T-helper 9 cell (primary cell): Measurements from ENCODE around the gene PHC2.

ENCODE experiments used
- DNase-seq: peaks from one replicate; pipeline ENCODE4 v3.0.0-alpha.2; 2020

The PHC2 gene

GRCh38 chr1:33348676-33349080 is 82.2 kb downstream of the PHC2 start:
- no peak for DNase-seq

DNA sequence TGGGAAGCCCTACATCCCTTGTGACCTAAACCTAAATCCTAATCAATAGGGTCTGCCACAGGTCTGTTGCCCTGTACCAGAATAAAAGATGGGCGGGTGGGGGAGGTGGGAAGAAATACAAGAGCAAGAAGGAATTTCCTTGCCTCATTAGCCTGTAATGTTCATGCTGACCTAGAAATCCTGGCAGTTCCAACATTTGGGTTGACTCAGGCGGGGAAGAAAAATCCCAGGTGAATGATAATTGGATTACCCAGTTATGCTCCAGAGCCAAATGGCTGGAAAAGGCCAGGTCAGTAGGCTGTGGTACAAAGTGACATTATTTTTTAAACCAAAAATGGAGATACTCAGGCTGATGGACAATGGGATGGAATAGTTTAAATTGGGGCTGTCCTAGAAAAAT is 82.7 kb downstream of the PHC2 start:
- no peak for DNase-seq

DNA sequence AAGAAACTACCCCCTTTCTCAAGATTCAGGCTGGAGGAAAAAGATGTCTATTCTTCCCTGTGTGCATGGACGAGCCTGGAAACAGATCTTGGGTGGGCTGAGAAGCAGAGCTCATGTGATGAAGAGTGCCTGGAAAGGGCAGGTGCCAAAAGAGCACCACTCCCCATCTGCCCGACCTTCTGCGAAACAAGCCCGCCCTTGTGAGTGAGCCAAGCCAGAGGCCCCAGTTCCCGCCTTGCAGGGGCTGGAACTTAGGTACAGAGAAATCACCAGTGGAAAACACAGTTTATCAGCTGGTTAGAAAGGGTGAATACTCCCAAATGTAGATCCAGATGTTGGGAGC is 83.3 kb downstream of the PHC2 start:
- DNase-seq, result no peak

DNA sequence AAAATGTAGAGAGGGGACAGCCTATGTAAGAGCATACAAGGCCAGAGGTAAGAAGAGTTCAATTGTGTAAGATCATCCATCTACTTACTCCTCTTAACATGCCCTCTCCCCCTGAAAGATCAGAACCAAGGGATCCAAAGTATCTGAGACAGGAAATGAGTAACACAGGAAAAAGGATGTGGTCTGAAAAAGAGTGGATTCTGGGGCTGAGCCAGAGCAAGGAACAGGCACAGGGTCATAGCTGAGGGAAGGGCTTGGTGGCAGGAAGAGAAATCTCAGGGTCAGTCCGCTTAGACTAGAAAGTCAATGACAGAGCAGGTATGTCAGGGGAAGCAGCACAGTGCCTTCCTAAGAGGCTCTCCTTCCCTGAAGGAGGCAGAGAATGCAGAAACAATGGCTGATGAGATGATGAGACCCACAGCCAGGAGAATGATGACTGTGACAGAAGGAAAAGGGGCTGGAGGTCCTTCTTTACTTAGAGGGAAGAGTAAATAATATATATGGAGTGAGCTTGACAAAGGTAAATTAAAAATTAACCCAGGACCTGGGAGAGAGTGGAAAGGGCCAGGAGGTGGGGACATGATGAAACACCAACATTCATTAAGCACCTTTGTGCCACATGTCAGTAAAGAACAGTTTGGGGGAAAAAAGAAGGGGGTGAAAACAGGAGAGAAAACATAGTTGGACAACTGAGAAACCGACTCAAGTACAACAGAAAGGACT is 83.8 kb downstream of the PHC2 start:
- DNase-seq, result no peak

- no peak for DNase-seq
Measured at GRCh38 chr1:33346533-33346926, 84.4 kb downstream of the PHC2 start.

GRCh38 chr1:33344896-33345560 is 85.9 kb downstream of the PHC2 start:
- no peak for DNase-seq

- DNase-seq, result no peak
Measured at GRCh38 chr1:33343539-33343938, 87.4 kb downstream of the PHC2 start.

GRCh38 chr1:33342041-33342723 is 88.7 kb downstream of the PHC2 start:
- no peak for DNase-seq

DNA sequence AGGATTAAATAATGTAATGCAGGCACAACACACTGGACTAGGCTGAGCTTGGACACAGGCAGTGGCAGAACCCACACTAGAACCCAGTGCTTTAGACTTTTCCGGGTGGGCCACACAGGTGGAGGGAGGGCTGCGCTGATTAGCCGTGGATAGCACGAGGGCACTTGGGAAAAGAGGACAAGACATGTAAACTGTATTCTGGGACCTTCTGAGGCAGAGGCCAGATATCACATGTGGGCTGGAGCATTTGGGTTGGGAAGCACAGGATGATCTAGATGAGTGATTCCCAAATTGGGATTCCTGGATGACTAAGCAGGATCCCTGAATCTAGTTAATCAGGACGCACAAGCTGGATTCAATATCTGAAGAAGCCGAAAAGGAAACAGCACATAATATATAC is 89.7 kb downstream of the PHC2 start:
- DNase-seq, result no peak

GRCh38 chr1:33339413-33339812 is 91.5 kb downstream of the PHC2 start:
- DNase-seq, result no peak

- no peak for DNase-seq
Measured at GRCh38 chr1:33338440-33339211, 92.3 kb downstream of the PHC2 start.

DNA sequence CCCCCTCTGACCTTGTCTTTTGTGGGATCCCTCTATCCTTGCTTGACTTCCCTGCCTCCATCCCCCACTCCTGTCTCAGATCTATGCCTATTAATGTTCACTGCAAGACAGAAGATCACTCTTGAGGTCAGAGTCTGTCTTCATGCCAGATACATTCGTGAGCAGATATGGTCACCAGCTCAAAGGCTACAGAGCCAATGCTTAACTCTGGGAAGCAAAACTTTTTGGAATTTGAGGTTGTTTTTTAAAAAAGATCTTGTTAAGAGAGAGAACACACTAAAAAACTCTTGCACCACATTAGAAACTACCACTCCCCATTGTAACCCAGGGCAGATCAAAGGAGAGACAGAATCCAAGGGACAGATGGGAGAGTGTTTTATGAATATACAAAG is 92.9 kb downstream of the PHC2 start:
- DNase-seq, result no peak

DNA sequence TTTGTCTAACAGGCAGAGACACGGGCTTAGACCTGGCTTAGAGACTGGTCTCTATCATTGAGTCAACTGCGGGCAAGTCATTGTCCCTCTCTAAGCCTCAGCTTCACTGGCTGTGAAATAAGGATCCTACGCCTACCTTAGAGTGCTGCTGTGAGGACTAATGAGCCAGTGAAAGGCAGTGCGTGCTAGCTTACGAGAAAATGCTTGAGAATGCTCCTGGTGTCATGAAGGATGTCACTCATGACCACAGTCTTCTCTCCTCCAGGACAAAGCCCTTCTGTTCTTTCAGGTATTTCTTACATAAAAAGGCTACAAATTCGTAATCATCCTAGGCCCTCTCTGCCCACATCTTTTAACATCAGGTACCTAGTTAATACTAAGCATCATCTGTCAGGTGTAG is 93.5 kb downstream of the PHC2 start:
- no peak for DNase-seq

GRCh38 chr1:33336580-33336979 is 94.3 kb downstream of the PHC2 start:
- no peak for DNase-seq

- DNase-seq, result no peak
Measured at GRCh38 chr1:33335020-33335419, 95.9 kb downstream of the PHC2 start.

GRCh38 chr1:33334081-33334552 is 96.8 kb downstream of the PHC2 start:
- DNase-seq, result no peak

DNA sequence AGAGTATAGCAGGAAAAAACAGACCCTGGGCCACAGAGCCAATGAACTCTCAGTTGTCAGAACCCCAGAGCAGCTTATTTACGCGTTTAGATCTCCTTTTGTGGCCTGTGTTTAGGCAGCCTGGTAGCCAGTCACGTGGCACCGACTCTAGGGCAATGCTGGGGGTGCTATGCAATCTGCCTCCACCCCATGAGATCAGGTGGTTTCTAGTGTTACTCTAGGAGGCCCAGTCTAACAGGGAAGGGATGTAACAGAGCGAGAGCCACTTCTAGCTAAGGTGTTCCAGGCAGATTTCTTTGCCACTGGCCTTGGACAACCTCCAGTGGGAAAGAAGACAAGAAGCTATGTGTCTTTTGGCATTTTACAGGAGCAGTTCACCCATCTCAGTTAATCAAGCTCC is 98.0 kb downstream of the PHC2 start:
- no peak for DNase-seq

GRCh38 chr1:33332357-33332789 is 98.5 kb downstream of the PHC2 start:
- DNase-seq, result no peak

- no peak for DNase-seq
Measured at GRCh38 chr1:33331444-33332356, 99.2 kb downstream of the PHC2 start.

DNA sequence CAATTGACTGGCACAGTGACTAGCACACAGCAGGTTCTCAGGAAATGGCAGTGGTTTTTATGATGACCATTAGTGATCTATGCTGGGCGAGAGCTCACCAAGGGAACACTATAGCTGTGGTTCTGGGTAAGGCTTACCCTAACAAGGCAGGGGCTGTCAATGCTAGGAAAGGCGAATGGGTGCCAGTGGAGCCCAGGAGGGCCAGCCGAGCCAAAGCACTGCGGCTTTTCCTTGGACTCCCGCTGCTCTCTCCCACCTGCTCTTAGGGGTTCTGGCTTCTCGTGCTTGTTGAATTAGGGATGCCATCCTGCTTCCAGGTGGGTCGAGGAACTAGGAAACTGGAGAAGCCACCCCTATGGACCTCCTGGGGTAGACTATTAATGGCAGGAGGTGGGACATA is 100.0 kb downstream of the PHC2 start:
- DNase-seq, result no peak

- no peak for DNase-seq
Measured at GRCh38 chr1:33330361-33330890, 100.5 kb downstream of the PHC2 start.
